HG03439 (cell line): ENCODE data around the gene CTDP1.
"Not testable (repeated sequence)": the region's sequence is repeated elsewhere in the genome, so short reads cannot be mapped to it uniquely, and the experiment has no call there.

ENCODE experiments used
- ATAC-seq: cut with Tn5 transposase; IDR thresholded peaks from one replicate; pipeline ENCODE4 v1.9.1; 2021; ENCODE audit warnings: mild to moderate bottlenecking, moderate library complexity; ENCODE audit not compliant: unreplicated experiment

The CTDP1 gene

GRCh38 chr18:79680891-79681339, 1.3 kb downstream of the CTDP1 start:
- no peak for ATAC-seq

GRCh38 chr18:79681484-79682387, 2.1 kb downstream of the CTDP1 start:
- ATAC-seq, result no peak

DNA sequence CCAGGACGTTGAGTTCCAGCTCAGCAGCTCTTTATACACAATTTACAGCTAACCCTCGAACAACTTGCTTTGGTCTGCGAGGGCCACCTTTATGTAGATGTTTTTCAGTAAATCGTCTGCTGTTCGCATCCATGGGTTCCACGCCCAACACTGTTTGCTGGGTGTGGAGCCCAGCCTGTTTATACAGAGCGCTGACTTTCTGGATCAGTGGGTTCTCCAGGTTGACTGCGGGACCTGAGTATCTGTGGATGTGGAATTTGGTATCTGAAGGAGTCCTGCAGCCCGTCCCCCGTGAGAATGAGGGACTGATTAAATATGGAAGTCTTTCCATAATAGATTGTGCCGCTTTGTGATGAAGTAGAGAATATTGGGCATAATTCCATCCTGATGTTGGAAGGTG, 2.9 kb downstream of the CTDP1 start:
- no peak for ATAC-seq

DNA sequence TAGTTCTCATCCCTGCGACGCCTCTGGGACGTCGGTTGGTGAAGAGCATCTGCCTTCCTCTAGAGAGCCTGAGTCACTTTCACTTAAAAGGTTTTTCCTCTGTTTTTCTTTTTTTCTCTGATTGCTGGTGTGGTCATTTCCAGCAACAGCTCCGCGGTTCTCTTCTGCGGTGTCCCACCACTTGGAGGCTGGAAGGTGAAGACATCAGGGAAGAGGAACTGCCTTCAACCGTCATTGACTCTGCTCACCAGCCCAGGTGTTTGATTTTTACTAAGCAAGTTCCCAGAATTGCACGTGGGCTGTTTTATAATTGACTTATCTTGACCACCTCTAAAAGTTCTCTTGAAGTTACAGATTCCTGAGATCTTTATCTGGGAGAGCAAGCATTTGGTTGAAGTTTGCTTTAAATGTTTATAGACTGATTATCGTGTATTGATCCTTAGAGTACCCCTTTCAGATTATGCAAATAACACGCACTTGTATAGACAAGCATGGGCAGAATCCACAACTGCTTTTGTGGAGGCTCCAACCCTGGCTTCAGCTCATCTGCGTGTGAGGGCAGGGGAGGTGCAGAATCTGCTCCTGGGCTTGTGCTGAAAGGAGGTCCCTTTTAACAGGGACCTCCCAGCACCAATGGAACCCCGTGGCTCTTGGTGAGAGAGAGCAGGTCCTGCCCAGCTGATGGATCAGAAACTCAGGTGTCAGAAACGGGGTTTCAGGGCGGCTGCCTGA, 3.5 kb downstream of the CTDP1 start:
- ATAC-seq, result no peak

GRCh38 chr18:79683626-79684282, 4.2 kb downstream of the CTDP1 start:
- ATAC-seq, result no peak

DNA sequence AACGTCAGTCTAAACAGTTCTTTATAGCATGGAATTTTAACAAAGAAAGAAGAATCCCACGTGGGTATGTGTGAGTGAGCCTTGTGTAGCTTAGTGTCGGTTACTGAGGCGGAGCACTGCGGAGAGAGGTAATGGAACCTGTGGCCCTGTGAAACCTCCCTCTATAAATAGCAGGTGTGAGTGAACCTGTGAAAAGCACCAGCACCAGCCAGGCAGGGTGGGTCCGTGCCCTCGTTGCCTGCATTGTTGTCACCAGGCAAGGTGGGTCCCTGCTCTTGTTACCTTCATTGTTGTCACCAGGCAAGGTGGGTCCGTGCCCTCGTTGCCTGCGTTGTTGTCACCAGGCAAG, 4.7 kb downstream of the CTDP1 start:
- ATAC-seq, result no peak

DNA sequence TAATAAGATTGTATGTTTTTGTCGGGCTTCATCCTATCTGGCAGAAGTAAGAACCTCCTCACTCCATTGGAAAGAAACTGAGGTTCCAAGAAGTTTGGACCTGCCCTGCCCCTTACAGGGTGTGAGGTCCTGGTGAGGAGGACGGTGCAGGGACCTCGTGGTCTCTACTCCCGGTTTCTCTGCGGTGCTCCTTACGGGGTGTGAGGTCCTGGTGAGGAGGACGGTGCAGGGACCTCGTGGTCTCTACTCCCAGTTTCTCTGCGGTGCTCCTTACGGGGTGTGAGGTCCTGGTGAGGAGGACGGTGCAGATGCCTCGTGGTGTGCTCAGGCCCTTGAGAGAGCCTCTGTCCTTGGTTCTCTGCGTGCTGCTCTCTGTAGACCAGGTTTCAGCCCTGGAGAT, 5.2 kb downstream of the CTDP1 start:
- peak; percentile 35 for ATAC-seq

- no peak for ATAC-seq
These were observed 5.7 kb downstream of the CTDP1 start for GRCh38 chr18:79685281-79685680.

GRCh38 chr18:79685971-79686370, 6.4 kb downstream of the CTDP1 start:
- ATAC-seq, result no peak

- ATAC-seq, result no peak
These were observed 8.2 kb downstream of the CTDP1 start for GRCh38 chr18:79687806-79688205.

DNA sequence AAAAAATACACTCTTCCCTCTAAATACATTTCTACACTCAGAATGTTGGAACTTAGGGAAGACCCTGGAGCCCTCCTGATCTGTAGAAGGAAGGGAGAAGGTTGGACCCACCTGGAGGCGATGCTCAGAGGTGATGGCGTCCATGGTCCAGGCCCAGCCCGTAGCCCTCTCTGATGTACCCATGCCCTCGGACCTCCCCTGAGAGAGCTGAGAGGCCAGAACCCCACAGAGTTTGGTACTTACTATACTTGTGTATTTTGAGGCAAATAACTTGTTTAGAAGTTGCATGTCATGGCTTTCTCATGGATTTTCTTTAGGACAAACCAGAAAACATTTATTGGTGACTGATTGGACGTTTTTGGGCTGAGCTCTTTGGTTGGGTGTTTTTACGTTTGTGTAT, 10.5 kb downstream of the CTDP1 start:
- ATAC-seq, result no peak

DNA sequence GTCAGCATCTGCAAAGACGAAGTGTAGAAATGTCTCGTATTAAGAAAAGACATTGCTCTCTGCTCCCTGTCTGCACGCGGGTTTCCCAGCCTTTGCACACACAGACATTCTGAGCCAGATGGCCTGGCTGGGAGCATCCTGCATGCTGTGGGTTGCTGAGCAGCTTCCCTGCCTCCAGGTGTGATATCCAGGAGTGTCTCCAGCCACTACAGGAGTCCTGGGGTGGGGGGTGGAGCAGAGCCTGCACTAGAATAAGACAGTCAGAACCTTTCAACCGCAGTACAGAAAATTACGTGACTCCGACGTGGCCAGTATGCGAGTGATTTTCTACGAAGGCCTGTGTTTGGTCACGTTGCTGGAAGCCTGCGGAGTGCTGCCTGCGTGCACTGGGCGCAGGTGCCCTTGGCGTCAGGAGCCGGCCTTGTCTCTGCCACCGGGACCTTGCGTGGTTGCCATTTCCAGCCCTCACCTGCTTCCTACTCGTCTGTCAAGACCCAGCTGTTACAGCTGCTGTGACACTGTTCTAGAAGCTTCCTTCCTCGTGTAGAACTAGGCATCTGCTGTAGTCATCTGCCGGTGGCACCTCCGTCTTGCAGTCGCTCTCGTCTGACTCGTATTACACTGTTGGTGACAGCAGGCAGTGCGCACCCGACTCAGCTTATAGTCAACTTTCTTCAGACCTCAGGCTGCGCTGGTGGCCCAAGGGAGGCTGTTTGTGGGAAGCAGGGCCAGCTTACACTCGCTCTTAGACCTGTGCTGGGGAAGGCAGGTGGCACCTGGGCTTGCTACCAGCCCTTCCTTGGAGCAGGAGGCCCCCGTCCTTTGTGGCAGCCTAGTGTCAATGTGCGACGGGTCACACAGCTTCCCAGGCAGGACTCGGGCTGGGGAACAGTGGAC, 11.2 kb downstream of the CTDP1 start:
- ATAC-seq, result no peak

DNA sequence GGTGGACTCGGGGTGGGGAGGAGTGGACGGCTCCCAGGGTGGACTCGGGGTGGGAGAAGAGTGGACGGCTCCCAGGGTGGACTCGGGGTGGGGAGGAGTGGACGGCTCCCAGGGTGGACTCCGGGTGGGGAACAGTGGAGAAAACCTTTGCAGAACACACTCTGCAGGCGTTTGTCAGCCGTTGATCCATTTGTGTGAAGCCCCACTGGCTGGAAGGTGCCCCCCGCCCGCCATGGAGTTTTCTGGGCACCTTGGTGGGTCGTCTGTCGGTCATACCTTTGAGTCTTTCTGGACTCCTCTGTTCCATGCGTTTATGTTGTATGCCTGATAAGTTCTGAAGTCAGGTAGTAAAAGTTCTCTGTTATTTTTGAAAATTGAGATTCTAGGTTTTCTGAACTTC, 12.5 kb downstream of the CTDP1 start:
- ATAC-seq, result no peak

GRCh38 chr18:79692886-79693285, 13.3 kb downstream of the CTDP1 start:
- no peak for ATAC-seq

DNA sequence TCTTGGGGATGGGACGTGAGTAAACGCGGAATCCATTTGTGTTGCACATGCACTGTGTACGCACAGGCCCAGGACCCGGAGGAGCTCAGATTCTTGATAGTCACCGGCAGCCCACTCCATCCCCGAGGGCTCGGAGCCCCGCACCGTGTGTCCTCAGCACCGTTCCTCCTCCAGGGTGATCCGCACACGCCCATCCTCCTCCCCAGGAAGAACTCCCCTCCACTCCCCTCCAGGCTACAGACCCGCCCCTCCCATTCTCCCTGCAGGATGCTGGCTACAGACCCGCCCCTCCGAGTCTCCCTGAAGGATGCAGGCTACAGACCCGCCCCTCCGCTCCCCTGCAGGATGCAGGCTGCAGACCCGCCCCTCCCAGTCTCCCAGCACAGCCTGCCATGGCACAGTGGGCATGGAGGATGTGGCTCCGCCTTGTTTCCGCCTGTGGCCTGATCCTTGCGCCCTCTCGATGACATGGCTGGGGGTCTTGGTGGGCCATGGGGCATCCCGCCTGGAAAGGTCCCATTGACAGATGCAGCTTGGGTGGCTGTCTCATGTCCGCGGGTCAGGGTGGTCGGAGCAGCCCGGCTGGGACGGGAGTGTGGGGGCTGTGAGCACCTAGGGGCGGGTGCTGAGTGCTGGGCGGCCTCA, 14.1 kb downstream of the CTDP1 start:
- no peak for ATAC-seq

- ATAC-seq, result not testable (repeated sequence)
These were observed 14.7 kb downstream of the CTDP1 start for GRCh38 chr18:79694206-79694894.

DNA sequence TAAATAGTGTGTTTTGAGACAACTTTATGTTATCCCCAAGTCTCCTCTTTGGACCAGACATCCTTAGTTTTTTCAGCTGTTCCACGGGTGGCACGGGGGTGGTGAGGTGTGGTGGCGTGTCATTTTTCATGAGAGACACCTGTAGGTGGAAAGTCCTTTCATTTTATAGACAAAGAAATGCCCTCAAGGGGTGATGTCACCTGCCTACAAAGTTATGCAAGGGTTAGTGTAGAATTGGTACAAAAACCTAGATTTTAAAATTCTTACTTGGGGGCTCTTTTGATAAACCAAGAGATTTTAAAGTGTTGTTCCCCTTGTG, 15.3 kb downstream of the CTDP1 start:
- ATAC-seq, result no peak

DNA sequence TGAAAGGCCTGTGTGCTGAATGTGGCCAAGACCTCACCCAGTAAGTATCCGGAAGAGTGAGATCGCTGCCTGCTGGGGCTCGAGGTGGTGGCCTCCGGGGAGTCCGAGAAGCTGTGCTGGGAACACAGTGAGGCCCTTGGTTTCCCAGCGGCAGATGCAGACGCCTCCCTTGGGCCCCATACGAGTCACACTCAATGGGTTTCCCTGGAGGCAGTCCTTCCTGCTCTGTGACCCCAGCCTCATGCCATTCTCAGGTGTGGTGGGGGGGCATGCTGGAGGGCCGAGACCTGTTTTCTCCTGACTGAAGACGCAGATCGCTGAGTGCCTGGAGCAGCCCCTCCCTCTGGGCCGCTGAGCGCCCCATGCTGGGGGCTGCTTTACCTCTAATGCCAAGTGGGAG, 15.7 kb downstream of the CTDP1 start:
- no peak for ATAC-seq
